ENCODE results near the gene SYNGR2. TPM values are rescaled to one million over a fixed set of nuclear protein-coding genes. Genes with fewer than 3 reads are reported as not detected.

SYNGR2 gene
- total RNA-seq, 1 donor from 2014 or later = 206 TPM

DNA sequence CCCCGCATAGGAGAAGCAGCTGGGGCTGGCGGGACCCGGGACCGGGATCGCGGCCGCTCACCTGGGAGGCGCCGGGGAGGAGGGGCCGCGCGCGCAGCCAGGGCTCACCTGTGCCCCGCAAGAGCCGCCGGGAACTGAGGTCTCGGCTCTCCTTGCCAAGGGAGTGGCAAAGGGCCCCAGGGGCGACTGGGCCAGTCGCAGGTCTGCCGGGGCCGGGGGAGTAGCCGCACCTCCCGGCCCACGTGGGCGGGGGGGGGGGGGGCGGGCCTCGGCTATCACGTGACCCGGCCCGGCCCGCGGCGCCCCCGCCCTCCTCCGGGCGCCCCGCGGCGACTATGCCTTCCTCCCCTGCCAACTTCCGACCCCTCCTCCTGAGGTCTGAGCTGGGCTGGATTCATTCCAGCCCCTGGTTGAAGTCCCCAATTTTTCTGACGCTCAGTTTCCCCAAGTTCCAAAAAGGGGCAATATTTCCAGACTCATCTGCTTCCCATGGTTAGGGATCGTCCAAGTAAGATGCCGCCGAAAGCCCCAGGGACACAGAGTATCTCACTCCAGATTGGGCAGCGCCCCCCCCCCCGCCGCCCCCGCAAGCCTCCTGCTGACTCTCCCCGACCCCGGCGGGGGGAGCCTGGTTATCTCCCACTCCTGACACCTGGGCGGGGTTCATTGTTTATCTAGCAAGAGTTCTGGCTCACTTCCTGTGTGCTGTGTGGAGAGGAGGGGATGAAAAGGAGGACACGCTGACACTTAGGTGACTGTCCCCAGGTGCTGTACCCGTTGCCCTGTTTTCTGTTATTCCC is 39.6 kb upstream of the SYNGR2 start, which contains the start of gene TMC6:
Gene TMC6, minus strand, starts transcription at position 205 of the 800 bp plus-strand sequence. CDS start 1,923 bp downstream, outside the sequence.
- intact Hi-C loops (cut with DNase I) = no loop called here
- Histone ChIP-seq H3K27me3 (no peaks in the 10 kb centered on the region), H3K36me3 (peaks cover 25% of the 10 kb centered on the region), H3K4me1 (peaks cover 62% of the 10 kb centered on the region), H3K9me3 (no peaks in the 10 kb centered on the region), H3K27ac (peak within 1 kb of the TSS; percentile 86), H3K4me3 (peak within 1 kb of the TSS; percentile 93)
- DNase-seq = peak; percentile 91
- TF ChIP-seq, protein P1, sequence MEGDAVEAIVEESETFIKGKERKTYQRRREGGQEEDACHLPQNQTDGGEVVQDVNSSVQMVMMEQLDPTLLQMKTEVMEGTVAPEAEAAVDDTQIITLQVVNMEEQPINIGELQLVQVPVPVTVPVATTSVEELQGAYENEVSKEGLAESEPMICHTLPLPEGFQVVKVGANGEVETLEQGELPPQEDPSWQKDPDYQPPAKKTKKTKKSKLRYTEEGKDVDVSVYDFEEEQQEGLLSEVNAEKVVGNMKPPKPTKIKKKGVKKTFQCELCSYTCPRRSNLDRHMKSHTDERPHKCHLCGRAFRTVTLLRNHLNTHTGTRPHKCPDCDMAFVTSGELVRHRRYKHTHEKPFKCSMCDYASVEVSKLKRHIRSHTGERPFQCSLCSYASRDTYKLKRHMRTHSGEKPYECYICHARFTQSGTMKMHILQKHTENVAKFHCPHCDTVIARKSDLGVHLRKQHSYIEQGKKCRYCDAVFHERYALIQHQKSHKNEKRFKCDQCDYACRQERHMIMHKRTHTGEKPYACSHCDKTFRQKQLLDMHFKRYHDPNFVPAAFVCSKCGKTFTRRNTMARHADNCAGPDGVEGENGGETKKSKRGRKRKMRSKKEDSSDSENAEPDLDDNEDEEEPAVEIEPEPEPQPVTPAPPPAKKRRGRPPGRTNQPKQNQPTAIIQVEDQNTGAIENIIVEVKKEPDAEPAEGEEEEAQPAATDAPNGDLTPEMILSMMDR (IDR thresholded peaks at IDR 0.05) = no peak
- ATAC-seq = peak; percentile 68

- no peaks in the 10 kb centered on the region for H3K9me3 ChIP-seq
- intact Hi-C loops (cut with DNase I) = no loop called here
- peaks cover 18% of the 10 kb centered on the region for H3K36me3 ChIP-seq
- H3K27me3 ChIP-seq = no peaks in the 10 kb centered on the region
- no peak for DNase-seq
- TF ChIP-seq, protein P1 (IDR thresholded peaks at IDR 0.05) = no peak
- H3K4me1 ChIP-seq = peaks cover 67% of the 10 kb centered on the region
- peak overlapping the region; percentile 86 for H3K27ac ChIP-seq
- no peak for ATAC-seq
- peak overlapping the region; percentile 93 for H3K4me3 ChIP-seq
Measured at GRCh38 chr17:78129351-78130089, 38.9 kb upstream of the SYNGR2 start.

DNA sequence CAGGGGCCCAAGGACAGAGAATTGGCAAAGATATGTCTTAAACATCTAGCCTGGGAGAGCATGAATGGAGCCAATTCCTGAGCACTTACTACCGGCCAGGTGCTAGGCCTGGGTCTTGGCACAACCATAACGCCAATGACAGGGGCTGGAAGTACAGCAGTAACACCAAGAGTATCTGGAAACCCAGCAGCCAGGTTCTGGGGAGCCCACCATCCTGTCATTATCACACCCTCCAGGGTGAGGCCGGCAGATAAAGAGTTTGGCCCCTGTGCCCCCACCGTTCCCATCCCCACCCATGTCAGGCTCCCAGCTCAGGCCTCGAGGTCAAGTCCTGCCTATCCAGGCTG is 38.3 kb upstream of the SYNGR2 start:
- no peak for DNase-seq
- Histone ChIP-seq H3K4me3 (no peak overlapping the region), H3K36me3 (peaks cover 12% of the 10 kb centered on the region), H3K27me3 (no peaks in the 10 kb centered on the region), H3K27ac (peak overlapping the region; percentile 86), H3K4me1 (peaks cover 62% of the 10 kb centered on the region), H3K9me3 (no peaks in the 10 kb centered on the region)
- TF ChIP-seq, protein P1 (IDR thresholded peaks at IDR 0.05) = no peak
- no peak for ATAC-seq
- intact Hi-C loops (cut with DNase I) = no loop called here

DNA sequence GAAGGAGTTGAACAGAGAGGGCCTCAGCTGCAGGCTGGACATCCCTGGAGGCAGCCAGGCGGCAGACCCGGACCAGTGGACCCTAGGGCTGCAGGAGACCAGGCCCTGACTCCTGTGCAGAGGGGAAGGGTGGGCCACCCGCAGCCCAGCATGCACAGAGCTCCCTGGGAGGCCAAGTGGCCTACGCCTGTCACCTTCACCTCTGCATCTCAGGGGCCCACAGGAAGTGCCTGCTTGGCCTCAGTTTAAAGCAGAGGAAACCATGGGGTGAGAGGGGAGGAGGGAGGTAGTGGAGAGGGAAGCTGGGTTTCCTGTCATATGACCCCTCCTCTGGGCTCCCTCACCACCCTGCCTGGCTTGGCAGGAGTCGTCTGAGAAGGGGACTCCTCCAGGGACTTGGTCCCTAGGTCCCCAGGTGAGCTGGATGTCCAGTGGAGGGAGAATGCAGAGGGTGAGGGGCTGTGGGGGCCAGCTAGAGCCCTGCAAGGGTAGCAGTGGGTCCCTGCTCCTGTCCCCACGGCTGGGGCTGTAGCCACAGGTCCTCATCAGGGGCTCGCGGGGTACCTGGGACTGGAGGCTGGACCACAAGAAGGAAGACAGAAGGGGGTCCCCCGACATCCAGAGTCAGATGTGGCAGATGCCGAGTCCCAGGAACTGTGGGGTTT is 37.8 kb upstream of the SYNGR2 start, which contains the start of gene TMC8:
Gene TMC8, plus strand, starts transcription at position 335 of the 665 bp plus-strand sequence. CDS start 818 bp downstream, outside the sequence.
- DNase-seq (peak; percentile 76), ATAC-seq (peak; percentile 32)
- H3K4me1 ChIP-seq = peaks cover 57% of the 10 kb centered on the region
- no peaks in the 10 kb centered on the region for H3K9me3 ChIP-seq
- peaks cover 7% of the 10 kb centered on the region for H3K36me3 ChIP-seq
- no peaks in the 10 kb centered on the region for H3K27me3 ChIP-seq
- intact Hi-C loops (cut with DNase I) = no loop called here
- H3K27ac ChIP-seq = peak within 1 kb of the TSS; percentile 86
- peak within 1 kb of the TSS; percentile 93 for H3K4me3 ChIP-seq
- TF ChIP-seq, protein P1 (IDR thresholded peaks at IDR 0.05) = no peak

DNA sequence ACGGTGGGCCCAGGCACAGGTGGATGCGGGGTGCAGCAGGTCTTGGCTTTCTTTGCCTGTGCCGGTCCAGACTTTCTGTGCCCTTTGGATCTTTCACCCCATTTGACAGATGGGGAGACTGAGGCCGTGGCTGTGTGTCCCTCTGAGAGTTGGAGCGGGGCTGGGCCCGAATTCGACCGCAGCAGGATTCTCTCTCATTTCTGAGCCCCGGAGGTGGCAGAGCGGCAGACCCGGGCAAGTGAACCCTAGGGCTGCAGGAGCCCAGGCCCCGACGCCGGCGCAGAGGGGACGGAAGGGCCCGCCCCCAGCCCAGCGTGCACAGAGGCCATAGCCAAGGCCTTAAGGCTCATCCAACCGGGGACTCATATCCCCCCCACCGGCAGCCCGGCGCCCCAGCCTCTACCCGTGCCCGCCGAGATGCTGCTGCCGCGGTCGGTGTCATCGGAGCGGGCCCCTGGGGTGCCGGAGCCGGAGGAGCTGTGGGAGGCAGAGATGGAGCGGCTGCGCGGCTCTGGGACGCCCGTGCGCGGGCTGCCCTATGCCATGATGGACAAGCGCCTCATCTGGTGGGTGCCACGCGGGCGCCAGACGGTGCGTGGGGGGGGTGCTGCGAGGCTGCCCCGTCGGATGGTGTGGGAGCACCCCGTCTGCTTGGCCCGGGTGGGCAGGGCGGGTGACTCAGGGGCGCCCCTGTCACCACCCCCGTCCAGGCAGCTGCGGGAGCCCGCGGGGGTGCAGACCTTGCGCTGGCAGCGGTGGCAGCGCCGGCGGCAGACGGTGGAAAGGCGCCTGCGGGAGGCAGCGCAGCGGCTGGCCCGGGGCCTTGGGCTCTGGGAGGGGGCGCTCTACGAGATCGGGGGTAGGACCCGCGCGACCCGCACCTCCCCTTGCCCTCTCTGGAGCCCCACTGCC is 37.0 kb upstream of the SYNGR2 start:
- Histone ChIP-seq H3K27ac (peak overlapping the region; percentile 71), H3K9me3 (no peaks in the 10 kb centered on the region), H3K4me3 (peak overlapping the region; percentile 52), H3K27me3 (no peaks in the 10 kb centered on the region), H3K4me1 (peaks cover 49% of the 10 kb centered on the region), H3K36me3 (no peaks in the 10 kb centered on the region)
- TF ChIP-seq, protein P1 (IDR thresholded peaks at IDR 0.05) = no peak
- DNase-seq (peak; percentile 79), ATAC-seq (peak; percentile 4)
- intact Hi-C loops (cut with DNase I) = no loop called here
